Left cardiac atrium (tissue), 4 donors: ENCODE measurements around the gene TMEM191C. TPM values are rescaled to one million over a fixed set of nuclear protein-coding genes. Genes with fewer than 3 reads are reported as not detected.
"Not testable (repeated sequence)": the region's sequence is repeated elsewhere in the genome, so short reads cannot be mapped to it uniquely, and the experiment has no call there.

Experiments
- ATAC-seq, 2 donors: fragments of 200-7000 bp; cut with Tn5 transposase; one replicate each; pipeline ENCODE4 v1.9.1; 2020; ENCODE audit warnings: mild to moderate bottlenecking in 2 of 2, moderate library complexity in 2 of 2
- DNase-seq: peaks from one replicate; pipeline ENCODE4 v3.0.0-alpha.2; 2020
- intact Hi-C, 2 donors: fragments of 100-400 bp; cut with DNase I; formaldehyde crosslinking; loops; one replicate each; pipeline versions ENCODE4 v1.14.1 to v1.15.1; 2022 to 2023
- total RNA-seq, 2 donors: library from RNA; stranded (reverse); fragmentation: NEBNext Ultra II Directional; extraction: Animal tissue kit (Norgen Biotek cat#: 25700); gene quantifications; one replicate each; pipeline ENCODE4 v1.2.1, GENCODE V29; 2021
- donor health status: DM: no; HTN: yes; CAD: no.
- donor health status: DM: no; HTN: yes; CAD: no; lungs with severe emphysema.
- donor health status: DM: yes; HTN: yes; CAD: no.
- donor health status: Dilated cardiomyopathy.

Gene TMEM191C
- total RNA-seq, 2 donors from 2014 or later: 0.31 to 0.82 TPM

DNA sequence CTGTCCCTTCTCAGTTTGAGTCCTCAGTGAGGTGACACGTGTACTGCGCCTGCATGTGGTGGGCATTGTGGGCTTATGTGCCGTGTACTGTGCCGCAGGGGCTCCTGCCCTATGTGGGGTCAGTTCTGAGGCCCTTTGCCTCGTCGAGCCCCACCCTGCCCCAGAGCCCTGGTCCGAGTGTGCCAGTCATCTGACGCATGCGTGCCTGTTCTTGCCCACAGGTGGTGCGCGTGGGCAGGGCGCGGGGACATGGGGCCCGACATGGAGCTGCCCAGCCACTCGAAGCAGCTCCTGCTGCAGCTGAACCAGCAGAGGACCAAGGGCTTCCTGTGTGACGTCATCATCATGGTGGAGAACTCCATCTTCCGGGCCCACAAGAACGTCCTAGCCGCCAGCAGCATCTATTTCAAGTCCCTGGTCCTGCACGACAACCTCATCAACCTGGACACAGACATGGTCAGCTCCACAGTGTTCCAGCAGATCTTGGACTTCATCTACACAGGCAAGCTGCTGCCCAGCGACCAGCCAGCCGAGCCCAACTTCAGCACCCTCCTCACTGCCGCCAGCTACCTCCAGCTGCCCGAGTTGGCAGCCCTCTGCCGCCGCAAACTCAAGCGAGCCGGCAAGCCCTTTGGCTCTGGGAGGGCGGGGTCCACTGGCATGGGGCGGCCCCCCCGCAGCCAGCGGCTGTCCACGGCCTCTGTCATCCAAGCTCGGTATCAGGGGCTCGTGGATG is 22.3 kb upstream of the TMEM191C start:
- intact Hi-C loops: no loop called here
- peak; percentile 11 for DNase-seq
- ATAC-seq: no peak

DNA sequence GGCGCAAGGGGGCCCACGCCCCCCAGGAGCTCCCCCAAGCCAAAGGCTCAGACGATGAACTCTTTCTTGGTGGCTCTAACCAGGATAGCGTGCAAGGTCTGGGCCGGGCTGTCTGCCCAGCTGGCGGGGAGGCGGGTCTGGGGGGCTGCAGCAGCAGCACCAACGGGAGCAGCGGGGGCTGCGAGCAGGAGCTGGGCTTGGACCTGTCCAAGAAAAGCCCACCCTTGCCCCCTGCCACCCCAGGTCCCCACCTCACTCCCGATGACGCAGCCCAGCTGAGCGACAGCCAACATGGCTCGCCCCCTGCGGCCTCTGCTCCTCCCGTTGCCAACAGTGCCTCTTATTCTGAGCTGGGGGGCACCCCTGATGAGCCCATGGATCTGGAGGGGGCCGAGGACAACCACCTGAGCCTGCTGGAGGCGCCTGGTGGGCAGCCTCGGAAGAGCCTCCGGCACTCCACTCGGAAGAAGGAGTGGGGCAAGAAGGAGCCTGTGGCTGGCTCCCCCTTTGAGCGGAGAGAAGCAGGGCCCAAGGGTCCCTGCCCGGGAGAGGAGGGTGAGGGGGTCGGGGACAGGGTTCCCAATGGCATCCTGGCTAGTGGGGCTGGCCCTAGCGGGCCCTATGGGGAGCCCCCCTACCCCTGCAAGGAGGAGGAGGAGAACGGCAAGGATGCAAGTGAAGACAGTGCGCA is 21.6 kb upstream of the TMEM191C start:
- intact Hi-C loops: no loop called here
- DNase-seq (peak; percentile 13), ATAC-seq (no peak)

GRCh38 chr22:21446128-21446826 is 20.9 kb upstream of the TMEM191C start:
- ATAC-seq (no peak), DNase-seq (peak; percentile 17)
- intact Hi-C loops: no loop called here

DNA sequence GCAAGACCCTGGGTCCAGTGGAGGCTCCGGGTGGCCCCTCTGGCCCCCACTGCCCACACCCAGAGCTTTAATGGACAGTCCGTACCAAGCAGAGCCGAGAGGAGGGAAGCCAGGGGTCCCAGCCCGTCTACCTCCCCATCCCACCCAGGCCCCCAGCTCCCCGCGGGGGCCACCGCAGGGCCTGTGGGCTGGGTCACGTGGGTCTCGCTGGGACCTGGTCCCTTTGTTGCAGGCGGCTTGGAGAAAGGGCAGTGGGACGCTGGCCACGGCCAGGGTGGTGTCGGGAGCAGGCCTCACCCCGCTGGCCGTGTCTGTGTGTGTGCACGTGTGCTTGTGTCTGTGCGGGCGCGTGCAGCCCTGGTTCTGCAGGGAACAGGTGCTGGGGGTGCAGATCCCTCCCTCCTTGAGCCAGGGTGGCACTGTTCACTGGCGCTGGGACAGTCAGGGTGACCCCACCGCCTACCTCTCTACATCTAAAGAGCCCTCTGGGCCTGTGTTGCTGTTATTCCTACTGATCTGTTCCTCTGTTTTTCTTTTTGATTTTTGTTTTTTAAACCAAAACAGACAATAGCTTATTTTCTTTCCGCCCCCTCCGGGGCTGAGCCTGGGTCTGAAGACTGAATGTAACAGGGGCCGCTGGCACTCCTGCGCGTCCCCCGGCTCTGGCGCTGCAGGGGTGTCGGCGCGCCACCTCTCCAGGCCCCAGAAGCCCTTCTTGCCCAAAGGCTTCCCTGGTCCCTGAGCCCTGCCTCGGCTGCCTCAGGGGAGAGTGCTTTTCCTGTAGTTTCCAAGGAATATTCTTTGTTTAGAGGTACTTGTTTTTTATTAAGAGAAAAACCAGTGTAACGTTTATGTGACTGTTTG is 20.1 kb upstream of the TMEM191C start:
- intact Hi-C loops: no loop called here
- DNase-seq: peak; percentile 13

DNA sequence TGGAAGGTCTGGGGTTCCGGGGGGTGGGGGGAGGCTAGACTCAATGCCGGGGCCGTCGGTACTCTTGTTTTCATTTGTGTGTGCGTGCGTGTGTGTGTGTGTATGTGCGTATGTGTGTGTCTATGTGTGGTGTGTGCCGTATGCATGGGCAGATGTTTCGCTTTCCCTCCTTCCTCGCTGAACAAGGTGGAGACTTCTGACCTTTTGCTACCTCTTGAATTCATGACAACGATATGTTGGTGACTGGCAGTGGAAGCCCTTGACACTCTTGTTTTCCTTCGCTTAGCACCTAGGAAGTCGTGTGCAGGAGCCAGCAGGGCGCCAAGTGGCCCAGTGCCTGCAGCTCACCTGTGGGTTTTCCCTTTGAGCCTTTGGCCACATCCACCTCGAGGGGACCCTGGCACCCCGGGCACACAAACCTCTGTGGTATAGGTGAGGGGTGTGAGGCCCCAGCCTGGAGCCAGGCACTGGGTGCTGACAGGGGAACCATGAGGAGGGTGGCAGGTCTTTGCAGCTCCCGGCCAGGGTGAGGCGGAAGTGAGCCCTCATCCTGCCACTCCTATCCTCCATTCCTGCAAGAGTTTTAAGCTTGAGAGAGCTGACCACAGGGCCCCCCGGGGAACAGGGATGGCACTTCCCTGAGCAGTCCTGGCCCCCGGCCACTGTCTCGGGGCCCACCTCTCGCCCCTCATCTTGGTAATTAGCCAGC is 19.3 kb upstream of the TMEM191C start:
- peak; percentile 9 for DNase-seq
- intact Hi-C loops: no loop called here
- ATAC-seq: no peak

More for the DNA sequence above, 20.1 kb upstream of the TMEM191C start:
- no peak for ATAC-seq

DNA sequence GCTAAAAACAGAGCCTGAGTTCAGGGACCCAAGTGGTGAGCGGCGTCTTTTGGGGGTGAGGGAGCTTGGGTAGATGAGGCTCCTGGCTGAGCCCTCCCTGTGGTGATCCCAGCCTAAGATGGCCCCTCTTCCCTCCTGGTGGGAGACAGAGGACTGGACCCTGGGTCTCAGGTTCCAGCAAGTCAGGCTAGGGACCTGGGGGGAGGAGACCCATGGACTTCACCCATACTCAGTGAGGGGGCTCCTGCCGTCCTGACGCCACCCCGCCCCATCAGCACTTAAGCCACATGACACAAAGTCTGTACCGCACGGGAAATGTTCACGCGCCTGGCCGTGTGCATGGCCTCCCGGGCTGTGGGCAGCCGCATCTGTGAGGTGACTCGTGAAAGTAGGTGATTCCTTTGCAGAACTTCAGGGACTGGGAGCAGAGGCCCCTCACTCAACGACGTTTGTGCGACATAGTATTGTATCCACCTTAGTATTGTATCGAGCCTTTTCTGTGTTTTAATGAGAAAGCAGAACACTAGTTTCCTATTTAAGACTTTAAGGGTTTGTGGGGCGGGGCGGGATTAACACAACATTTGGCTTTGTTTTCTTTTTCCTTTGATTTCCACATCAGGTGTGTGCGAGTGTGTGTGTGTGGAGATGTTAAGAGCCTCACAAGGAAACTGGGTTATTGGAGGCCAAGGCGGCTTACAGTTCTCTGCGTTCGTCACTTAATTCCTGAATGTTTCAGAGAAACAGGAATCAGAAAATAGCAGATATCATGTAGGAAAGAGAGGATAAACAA is 18.4 kb upstream of the TMEM191C start:
- ATAC-seq: no peak
- DNase-seq: no peak
- intact Hi-C loops: no loop called here

DNA sequence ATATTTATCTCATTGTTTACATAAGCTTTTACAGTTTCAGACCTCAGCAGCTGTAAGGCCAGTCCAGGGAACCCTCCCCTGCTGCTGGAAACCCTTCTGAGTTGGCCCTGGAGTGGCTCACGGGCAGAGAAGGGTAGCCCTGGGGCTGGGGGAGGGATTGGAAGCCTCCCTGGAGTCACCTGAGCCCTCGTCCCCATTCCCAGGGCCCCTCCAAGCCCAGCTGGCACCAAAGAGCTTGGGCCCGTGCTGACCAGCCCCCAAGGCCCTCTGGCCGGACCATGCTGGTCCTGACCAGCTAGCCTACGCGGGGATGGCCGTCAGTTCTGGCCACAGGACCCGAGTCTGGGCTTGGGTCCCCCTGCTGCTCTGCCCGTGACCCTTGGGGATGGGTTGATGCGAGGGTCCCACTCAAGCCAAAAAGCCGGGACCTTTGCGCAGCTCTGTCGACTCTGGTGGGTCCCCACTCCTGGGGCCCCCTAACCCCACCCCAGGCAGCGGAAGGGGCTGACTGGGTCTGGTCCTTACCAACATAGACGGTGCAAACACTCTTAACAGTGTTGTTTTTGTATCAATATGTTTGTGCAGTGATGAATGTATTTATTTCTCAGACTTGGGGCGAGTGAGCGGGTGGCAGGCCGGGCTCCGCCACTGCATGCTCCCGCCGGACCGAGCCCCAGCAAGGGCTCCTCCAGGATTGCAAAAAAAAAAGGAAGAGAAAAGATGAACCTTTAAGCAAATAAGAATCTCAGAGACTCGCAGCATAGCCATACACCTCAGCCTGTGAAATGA is 17.5 kb upstream of the TMEM191C start:
- ATAC-seq: no peak
- peak; percentile 15 for DNase-seq
- intact Hi-C loops: no loop called here

DNA sequence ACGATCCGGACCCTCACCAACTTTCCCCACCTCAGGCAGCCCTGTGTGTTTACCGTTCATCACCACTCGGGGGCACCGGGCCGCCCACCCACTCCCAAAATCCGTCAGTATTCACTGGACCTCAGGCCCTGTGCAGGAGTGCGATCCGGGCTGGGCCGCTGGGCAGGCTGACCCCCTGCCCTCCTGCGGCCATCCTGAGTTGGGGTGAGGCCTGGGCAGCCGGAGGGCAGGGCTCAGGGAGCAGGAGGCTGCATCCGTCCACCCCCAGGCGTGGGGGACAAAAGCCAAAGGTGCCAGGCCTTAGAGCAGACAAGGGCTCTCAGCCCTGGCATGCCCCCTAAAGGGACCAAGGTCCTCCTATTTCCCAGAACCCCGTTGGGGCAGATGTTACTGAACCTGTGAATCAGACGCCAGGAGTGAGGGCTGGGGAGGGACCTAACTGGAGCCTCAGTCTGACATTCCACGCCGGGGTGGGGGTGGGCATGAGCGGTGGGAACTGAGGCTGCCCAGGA is 16.8 kb upstream of the TMEM191C start:
- ATAC-seq (peak in 1 of 2 donors; percentile 8), DNase-seq (peak; percentile 10)

GRCh38 chr22:21450858-21451353 is 16.3 kb upstream of the TMEM191C start:
- DNase-seq (peak; percentile 7), ATAC-seq (no peak)
- intact Hi-C loops: no loop called here

More for the DNA sequence above, 16.8 kb upstream of the TMEM191C start:
- intact Hi-C loops: no loop called here

- DNase-seq: peak; percentile 12
These were observed 15.4 kb upstream of the TMEM191C start for GRCh38 chr22:21451545-21452520.

DNA sequence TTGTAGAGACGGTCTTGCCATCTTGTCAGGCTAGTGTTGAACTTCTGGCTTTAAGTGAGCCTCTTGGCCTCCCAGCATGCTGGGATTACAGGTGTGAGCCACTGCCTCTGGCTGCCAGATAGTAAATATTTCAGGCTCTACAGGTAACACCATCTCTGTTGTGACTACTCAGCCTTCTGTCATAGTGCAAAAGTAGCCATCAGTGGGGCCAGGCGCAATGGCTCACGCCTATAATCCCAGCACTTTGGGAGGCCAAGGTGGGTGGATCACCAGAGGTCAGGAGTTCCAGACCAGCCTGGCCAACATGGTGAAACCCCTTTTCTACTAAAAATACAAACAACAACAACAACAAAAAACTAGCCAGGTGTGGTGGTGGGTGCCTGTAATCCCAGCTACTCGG is 14.5 kb upstream of the TMEM191C start:
- intact Hi-C loops, ATAC-seq, DNase-seq: not testable (repeated sequence)

More at GRCh38 chr22:21451545-21452520, 15.4 kb upstream of the TMEM191C start:
- no peak for ATAC-seq
- intact Hi-C loops: no loop called here

DNA sequence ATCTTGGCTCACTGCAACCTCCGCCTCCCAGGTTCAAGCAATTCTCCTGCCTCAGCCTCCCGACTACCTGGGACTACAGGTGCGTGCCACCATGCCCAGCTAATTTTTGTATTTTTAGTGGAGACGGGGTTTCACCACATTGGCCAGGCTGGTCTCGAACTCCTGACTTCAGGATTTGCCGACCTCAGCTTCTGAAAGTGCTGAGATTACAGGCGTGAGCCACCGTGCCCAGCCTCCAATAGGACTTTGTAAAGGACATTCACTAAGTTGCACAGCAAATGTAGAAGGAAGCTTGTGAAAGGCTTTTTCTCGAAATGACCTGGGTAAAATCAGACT is 12.2 kb upstream of the TMEM191C start:
- intact Hi-C loops, DNase-seq: not testable (repeated sequence)

DNA sequence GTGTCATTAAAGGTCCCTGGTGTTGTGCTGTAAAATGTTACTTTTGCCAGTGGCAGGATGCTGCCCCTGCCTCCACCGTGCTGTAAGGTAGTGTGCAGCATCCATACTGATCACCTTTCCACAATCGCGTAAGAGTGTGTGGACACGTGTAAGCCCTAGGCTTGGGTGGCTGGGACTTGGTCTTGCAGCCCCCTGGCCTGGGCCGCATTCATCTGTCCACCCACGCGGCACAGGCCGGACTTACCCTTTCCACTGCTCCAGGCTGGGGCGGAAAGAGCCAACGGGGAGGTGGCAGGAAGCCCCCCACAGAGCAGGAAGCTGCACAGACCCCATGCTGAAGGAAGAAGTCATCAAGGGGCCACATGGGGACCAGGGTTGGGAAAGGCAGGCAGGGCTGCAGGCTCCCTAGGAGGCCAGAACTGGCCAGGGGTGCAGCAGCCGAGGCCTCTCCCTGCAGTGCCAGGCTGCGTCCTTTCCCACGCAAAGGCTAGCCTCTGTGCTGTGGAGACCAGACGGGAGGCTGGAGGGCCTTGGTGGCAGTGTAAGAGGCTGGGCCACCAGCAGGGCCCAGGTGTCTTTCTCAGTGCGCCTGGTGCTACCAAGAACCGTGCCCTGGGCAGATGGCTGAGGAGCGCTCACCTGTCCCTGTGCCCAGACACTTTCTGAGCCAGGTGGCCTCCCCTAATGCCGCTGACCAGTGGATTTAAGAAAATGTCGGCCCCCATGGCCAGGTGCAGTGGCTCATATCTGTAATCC is 11.7 kb upstream of the TMEM191C start:
- peak; percentile 8 for DNase-seq
- intact Hi-C loops: no loop called here
- peak in 1 of 2 donors; percentile 17 for ATAC-seq

More for the DNA sequence above, 12.2 kb upstream of the TMEM191C start:
- ATAC-seq: not testable (repeated sequence)

GRCh38 chr22:21457023-21457787 is 10.0 kb upstream of the TMEM191C start:
- DNase-seq (peak; percentile 9), ATAC-seq (no peak)
- intact Hi-C loops: no loop called here
